Embryonic facial prominence (tissue), 1 donor: ENCODE data around the gene TNFRSF9.
"Not testable (repeated sequence)": the region's sequence is repeated elsewhere in the genome, so short reads cannot be mapped to it uniquely, and the experiment has no call there.

Experiments used
- DNase-seq: peaks from one replicate; pipeline ENCODE4 v3.0.0-alpha.2; 2016; ENCODE audit errors: extremely low spot score

The TNFRSF9 gene

DNA sequence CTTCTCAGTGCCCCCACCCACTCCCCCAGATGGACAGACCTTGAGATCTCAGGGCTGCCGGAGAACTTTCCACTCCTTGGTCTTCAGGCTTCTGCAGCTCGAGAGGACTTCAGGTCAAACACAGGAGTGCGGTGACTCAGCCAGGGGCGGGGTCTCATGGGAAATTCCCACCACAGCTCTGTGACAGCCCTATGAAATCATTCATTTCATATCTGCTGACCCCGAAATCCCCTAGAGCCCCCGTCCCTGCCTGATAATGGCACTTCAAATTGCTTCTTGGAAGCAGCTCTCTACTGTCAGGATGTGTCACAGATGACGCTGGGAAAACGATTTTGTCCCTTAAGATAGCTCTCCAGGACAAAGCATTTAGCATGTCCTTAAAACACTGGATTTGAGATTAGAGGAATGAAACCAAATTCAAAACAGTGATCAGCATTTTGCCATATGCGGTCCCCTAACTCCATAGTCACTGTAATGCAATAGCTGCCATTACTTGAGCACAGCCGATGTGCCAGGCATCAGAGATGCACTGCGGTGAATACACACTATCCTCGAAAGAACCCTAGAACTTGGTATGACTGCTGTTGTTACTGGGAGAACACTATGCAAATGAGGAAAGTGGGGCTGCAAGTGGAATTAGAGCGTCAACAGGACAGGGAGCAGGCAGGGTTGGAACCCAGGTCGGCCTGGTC, at the start of gene TNFRSF9:
Gene TNFRSF9, minus strand, starts transcription at position 95 of the 692 bp plus-strand sequence. CDS start 845 bp downstream, outside the sequence.
- DNase-seq: no peak

DNA sequence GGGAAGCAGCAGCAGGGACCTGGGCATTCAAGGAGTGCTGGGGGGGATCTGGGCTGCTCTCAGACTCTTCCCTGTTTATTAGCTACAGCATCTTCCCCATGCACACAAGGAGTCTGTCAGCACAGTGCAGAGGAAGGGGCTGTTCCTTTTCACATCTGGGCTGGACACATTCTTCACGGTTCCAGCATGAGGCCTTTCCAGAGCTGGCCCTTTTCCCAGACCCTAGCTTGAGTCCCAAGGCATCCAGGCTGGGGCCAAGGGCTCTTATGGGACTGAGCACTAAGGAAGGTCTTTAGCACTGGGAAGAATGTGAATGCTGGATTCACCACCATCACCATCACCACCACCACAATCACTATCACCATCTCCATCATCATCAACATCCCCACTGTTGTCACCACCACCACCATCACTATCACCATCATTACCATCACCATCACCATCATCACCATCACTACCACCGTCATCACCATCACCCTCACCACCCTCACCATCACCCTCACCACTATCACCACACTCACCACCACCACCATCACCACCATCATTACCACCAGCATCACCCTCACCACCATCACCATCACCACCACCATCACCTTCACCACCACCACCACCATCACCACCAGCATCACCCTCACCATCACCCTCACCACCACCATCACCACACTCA, 49.3 kb upstream of the TNFRSF9 start:
- DNase-seq: no peak

DNA sequence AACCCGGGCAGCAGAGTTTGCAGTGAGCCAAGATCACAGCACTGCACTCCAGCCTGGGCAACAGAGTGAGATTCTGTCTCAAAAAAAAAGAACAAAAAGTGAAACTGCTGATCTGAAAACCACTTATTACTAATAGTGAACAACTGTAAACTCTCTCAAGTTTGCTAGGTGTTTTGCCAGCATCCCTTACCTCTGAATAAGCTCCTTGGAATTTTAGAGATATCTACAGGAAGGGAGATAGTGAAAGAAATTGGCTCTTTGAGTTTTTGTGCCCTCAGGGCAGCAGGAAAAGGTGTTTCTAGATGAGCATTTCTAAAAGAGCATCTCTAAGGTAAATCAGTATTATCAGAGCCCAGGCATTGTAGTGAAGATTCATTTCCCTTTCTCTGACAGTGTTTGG, 47.9 kb upstream of the TNFRSF9 start:
- DNase-seq: no peak

DNA sequence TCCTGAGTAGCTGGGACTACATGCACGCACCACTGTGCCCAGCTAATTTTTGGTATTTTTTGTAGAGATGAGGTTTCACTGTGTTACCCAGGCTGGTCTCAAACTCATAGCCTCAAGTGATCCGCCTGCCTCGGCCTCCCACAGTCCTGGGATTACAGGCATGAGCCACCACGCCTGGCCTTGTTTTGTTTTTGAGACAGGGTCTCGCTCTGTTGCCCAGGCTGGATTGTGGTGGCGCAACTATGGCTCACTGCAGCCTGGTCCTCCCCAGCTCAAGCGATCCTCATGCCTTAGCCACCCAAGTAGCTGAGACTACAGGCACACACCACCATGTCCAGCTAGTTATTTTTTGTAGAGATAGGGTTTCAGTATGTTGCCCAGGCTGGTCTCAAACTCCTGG, 46.9 kb upstream of the TNFRSF9 start:
- no peak for DNase-seq

DNA sequence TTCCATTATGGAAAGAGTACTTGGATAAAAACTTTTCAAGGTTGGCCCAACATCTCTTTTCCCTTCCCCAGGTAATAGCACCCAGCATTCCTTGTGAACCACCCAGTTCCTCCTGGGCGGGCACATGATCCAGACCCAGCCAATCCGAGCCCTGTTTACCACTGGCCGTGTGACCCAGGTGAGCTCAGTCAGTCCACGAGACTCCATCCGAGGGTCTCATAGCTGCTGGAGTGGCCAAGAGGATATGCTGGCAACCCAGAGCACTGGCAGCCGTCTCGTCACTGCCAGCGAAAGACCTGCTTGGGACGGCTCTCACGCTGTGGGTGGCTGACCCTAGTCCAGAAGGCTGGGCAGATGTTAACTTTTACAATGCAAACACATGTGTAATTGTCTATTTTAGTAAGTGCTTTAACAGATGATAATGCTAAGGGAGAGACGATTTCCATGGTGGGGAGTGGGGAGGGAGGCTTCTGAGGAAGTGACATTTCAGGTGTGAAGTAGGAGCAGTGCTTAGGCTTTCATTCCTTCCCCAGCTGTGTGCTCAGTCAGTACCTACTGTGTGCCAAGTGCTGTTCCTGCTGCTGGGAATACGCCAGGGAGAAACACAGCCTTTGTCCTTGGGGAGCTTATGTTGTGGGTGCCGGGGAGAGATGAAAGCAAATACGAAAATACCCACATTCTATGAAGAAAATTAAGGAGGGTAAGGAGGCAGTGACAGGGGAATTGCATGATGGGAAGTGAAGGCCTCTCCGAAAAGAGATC, 45.4 kb upstream of the TNFRSF9 start:
- DNase-seq: no peak

DNA sequence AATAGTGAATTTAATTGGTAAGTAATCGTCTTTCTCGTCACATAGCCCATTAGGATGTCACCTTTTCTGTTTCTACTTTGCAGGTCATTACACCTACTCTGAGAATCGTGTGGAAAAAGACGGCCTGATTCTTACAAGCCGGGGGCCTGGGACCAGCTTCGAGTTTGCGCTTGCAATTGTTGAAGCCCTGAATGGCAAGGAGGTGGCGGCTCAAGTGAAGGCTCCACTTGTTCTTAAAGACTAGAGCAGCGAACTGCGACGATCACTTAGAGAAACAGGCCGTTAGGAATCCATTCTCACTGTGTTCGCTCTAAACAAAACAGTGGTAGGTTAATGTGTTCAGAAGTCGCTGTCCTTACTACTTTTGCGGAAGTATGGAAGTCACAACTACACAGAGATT, 44.2 kb upstream of the TNFRSF9 start:
- DNase-seq: no peak

DNA sequence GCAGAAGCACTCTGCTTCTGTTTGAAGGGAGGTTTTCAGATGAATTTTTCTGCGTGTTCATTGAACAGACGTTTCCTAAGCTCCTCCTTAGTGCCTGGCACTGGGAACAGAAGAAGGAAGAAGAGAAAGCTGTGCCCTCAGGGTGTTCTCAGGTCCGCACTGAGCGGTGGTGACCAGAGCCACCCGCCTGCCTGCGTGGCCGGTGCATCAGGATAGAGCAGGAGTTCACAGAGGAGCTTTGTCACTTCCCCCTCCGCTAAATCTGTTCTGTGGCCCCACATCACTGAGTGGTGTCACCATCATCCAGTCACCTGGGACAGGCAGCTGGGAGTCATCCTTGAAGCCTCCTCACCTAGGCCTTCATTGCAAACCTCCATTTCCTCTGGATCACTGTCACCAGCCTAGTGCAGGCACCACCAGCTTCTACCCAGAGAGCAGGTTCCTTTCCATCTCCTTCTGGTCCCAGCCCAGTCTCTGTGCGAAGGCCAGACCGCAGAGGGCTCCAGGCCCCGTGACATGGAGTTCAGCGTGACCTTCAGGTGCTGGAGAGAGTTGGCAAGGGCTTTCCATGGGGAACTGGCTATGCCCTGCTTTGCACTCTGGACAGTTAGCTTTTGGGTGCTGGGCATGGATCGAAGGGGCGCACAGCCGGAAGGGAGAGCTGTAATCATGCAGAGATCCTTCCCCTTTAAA, 42.6 kb upstream of the TNFRSF9 start:
- DNase-seq: no peak

DNA sequence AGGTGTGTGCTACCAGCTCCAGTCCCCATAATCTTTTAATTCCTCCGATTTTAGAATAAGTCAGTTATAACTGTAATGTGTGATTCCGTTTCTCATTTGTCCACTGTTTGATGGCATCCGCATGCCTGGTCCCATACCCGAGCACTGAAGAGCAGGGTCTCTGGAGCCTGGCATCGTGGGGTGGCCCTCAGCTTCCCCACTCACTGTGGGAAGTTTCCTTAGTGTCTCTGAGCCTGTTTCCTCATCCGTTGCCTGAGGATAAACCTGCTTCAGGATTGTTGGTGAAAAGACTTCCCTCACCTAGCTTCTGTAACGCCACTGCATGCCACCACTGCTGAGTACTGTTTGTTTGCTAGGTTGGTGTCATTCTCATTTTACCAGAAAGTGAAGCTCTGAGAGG, 40.3 kb upstream of the TNFRSF9 start:
- DNase-seq: no peak

DNA sequence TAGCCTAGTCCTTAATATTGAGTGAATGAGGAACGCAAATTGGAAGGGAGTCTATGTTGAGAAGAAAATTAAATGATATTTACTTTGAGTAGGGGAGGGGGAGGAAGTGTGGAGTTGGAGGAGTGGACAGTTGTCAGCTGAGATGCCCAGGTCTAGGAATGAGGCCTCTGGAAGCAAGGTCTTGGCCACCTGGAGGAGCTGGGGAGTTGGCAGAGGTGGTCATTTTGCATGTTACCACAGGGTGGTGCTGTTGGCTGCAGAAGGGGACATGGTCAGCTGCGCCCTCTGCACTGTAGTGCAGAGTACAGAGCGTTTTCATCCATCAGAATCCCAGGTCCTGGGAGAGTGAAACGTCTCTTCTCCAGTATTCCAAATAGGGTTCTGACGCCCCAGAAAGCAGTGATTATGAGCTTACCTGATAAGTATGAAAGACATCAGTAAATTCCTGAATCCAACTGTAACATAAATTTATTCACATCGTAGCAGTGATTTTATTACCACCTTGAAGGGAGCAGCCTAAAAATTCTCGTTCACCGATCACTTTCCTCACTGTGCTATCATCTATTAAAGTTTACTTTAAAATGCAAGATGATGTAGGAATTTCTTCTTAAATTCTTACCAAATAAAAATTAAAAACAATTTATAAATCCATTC, 34.7 kb upstream of the TNFRSF9 start:
- no peak for DNase-seq

DNA sequence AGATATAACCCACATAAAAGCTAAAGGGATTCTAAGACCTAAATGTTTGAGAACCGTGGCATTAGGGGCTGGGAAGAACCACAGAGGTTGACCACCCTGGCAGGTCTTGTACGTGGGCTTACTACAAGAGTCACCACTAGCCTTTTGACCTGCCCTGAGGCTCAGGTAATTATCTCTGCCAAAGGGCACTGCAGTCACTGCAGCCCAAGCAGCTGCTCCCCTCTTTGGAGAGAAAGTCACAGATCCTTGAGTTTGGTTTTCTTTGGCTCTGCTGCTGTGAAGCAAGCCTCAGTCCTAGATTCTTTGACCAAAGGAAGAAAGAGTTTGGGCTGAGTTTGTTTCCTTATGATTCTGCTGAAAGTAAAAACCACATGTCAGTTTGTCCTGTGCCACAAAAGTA, 32.4 kb upstream of the TNFRSF9 start:
- DNase-seq: no peak

DNA sequence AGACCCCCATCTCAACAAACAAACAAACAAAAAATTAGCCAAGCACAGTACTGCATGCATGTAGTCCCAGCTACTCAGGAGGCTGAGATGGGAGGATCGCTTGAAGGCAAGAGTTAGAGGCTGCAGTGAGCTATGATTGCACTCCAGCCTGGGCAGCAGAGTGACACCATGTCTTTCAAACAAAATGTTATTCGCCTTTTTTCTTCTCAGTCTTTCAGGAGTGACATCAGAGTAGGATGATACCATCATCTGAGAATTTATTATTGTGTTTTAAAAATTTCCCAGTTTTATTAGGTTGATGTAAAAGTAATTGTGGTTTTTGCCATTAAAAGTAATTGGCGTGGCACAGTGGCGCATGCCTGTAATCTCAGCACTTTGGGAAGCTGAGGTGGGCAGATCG, 31.6 kb upstream of the TNFRSF9 start:
- DNase-seq: no peak

DNA sequence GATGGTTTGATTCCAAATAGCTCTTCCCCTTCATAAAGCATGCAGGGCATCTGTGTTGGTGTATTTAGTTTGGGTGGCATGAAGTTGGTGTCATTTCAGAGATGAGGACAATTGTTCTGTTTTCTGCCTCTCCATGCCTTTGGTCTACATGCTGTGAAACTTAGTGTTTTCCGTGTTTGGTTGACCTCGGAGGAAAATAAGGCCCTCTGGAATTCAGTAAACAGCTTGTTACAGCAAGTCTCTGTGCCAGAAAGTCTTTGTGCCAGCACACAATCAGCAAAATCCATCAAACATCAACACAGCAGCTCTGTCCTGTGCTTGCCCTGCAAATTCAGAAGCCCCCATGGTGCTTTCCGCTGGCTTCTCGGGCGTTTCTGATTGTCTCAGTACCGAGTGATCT, 30.4 kb upstream of the TNFRSF9 start:
- no peak for DNase-seq

DNA sequence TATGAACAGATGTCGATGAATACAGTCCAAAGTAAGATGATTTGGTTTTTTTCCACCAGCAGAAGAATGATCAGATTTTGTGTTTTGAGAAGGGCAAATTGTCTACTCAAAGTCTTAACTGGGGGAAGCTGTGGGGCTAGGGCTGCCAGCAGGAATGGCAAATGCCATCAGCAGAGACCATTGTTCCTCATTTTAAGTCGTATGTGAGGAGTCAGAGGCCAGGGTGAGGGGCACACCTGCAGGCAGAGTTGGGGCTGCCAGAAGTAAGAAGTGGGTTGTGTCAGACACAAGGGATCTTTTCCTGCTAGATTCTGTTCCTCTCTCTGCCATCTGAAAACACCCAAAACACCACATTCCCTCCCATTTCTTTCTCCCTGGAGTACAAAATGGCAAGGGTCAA, 29.6 kb upstream of the TNFRSF9 start:
- no peak for DNase-seq

DNA sequence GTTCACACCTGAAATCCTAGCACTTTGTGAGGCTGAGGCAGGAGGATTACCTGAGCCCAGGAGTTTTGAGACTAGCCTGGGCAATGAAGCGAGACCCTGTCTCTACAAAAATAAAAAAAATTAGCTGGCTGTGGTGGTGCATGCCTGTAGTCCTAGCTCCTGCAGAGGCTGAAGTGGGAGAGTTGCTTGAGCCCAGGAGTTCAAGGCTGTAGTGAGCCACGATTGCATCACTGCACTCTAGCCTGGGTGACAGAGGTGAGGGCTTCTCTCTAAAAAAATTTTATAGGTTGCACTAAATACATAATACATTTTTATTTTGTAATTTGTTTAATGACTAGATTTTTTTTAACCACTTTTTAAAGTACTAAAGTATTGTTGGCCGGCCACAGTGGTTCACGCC, 27.0 kb upstream of the TNFRSF9 start:
- no peak for DNase-seq

DNA sequence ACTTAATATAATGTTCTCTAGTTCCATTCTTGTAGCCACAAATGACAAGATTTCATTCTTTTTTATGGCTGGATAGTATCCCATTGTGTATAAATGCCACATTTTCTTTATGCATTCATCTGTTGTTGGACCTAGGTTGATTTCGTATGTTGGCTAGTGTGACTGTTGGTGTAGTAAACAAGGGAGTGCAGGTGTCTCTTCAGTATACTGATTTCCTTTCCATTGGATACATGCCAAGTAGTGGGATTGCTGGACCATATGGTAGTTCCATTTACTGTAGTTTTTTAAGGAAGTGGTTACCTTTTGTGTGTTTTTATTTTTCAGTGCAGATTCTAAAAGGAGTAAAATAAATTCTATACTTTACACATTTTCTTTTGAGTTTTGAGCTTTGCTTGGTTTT, 26.6 kb upstream of the TNFRSF9 start:
- DNase-seq: no peak

DNA sequence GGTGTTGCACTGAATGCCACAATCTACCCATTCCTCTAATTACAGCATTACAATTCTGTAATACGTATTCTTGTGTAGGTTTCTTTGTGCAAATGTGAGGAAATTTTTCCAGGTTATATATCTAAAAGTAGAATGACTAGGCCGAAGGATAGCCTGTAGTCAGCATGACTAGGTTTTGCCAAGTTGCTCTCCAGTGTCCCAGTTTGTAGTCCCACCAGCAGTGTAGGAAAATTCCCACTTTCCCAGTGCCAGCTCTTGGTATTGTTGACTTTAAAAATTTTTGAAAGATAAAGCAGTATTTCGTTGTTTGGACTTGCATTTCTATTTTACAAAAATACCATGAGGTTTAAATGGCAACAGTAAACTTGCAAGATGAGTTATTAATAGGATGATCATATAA, 23.8 kb upstream of the TNFRSF9 start:
- DNase-seq: no peak

DNA sequence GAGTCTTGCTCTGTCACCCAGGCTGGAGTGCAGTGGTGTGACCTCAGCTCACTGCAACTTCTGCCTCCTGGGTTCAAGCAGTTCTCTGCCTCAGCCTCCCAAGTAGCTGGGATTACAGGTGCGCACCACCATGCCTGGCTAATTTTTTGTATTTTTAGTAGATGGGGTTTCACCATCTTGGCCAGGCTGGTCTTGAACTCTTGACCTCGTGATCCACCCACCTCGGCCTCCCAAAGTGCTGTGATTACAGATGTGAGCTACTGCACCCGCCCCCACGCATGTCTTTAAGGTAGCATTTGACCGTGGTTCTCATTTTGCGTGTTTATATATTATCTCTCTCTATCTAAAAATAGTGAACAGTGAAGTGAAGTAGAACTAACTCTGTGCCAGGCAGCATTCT, 23.2 kb upstream of the TNFRSF9 start:
- DNase-seq: not testable (repeated sequence)

DNA sequence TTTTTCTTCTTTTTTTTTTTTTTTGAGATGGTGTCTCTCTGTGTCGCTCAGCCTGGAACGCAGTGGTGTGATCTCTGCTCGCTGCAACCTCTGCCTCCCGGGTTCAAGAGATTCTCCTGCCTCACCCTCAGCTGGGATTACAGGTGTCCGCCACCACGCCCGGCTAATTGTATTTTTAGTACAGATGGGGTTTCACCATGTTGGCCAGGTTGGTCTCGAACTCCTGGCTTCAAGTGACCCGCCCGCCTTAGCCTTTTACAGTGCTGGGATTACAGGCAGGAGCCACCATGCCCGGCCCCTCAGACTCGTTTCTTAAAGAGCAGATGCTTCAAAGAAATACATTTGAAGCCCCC, 22.7 kb upstream of the TNFRSF9 start:
- DNase-seq: not testable (repeated sequence)

DNA sequence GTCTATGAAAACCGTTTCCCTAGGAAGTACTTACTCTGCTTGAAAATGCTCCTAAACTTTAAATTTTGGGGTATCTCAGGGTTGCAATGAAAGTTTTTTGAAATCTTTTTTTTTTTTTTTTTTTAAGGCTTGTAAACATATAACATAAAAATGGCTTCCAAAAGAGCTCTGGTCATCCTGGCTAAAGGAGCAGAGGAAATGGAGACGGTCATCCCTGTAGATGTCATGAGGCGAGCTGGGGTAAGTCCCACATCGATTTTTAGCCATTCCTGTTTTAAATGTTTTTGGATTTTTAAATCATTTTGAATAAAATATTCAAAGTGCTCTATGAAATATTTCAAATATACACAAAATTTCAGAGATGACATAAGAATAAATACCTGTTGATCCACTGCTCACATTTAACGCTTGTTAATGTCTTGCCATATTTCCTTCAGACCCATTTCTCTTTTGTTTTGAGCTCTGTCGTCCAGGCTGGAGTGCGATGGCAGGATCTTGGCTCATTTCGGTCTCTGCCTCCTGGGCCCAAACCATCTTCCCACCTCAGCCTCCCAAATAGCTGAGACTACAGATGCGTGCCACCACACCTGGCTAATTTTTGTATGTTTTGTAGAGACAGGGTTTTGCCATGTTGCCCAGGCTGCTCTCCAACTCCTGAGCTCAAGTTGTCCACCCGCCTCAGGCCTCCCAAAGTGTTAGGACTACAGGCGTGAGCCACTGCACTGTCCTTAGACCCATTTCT, 22.2 kb upstream of the TNFRSF9 start:
- no peak for DNase-seq

DNA sequence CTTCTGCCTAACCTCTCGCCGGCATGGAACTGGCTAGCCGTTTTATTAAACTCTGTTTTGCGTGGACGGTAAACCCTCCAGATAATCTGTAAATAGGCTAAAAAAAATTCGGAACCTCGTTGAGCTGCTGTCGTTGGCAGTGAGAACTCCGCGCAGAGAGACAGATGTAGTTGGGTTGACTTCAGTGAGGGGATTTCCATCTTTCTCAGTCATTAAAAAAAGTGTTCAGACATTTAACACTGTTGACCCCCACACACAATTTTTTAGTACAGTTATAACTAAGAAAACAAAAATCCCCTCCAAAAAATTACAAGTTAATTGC, 21.3 kb upstream of the TNFRSF9 start:
- DNase-seq: no peak
